HG03558 (cell line): Measurements from ENCODE around the gene MUC4.
"Not testable (repeated sequence)": the region's sequence is repeated elsewhere in the genome, so short reads cannot be mapped to it uniquely, and the experiment has no call there.

Experiments used
- ATAC-seq: cut with Tn5 transposase; IDR thresholded peaks from one replicate; pipeline ENCODE4 v1.9.1; 2021; ENCODE audit warnings: moderate number of reproducible peaks; ENCODE audit not compliant: unreplicated experiment; ENCODE audit errors: extremely low read depth

MUC4 gene

GRCh38 chr3:195836476-195837135 lies 24.9 kb upstream of the MUC4 start:
- no peak for ATAC-seq

GRCh38 chr3:195835791-195836190 lies 24.1 kb upstream of the MUC4 start:
- ATAC-seq, result no peak

- no peak for ATAC-seq
Observed at GRCh38 chr3:195834675-195835583, 23.2 kb upstream of the MUC4 start.

GRCh38 chr3:195829897-195830254 lies 18.1 kb upstream of the MUC4 start:
- ATAC-seq, result no peak

GRCh38 chr3:195828762-195829161 lies 17.0 kb upstream of the MUC4 start:
- no peak for ATAC-seq

GRCh38 chr3:195825857-195826804 lies 14.4 kb upstream of the MUC4 start:
- no peak for ATAC-seq

GRCh38 chr3:195825191-195825588 lies 13.5 kb upstream of the MUC4 start:
- ATAC-seq, result no peak

- not testable (repeated sequence) for ATAC-seq
Observed at GRCh38 chr3:195824425-195825190, 12.9 kb upstream of the MUC4 start.

GRCh38 chr3:195823999-195824398 lies 12.3 kb upstream of the MUC4 start:
- no peak for ATAC-seq

- ATAC-seq, result no peak
Observed at GRCh38 chr3:195823280-195823679, 11.6 kb upstream of the MUC4 start.

- ATAC-seq, result no peak
Observed at GRCh38 chr3:195822131-195822696, 10.5 kb upstream of the MUC4 start.

- ATAC-seq, result no peak
Observed at GRCh38 chr3:195821403-195822130, 9.8 kb upstream of the MUC4 start.

- no peak for ATAC-seq
Observed at GRCh38 chr3:195820901-195821300, 9.2 kb upstream of the MUC4 start.

GRCh38 chr3:195820186-195820585 lies 8.5 kb upstream of the MUC4 start:
- no peak for ATAC-seq

GRCh38 chr3:195818301-195818700 lies 6.6 kb upstream of the MUC4 start:
- no peak for ATAC-seq

GRCh38 chr3:195817578-195818135 lies 5.9 kb upstream of the MUC4 start:
- no peak for ATAC-seq

GRCh38 chr3:195816276-195816913 lies 4.7 kb upstream of the MUC4 start:
- ATAC-seq, result not testable (repeated sequence)

GRCh38 chr3:195815169-195815771 lies 3.5 kb upstream of the MUC4 start:
- ATAC-seq, result no peak
